ENCODE measurements around the gene SGO2.
A peak's percentile ranks its signal among the peaks of the same experiment; 100 is the strongest.
"Not testable (repeated sequence)": the region's sequence is repeated elsewhere in the genome, so short reads cannot be mapped to it uniquely, and the experiment has no call there.

SGO2 gene

GRCh38 chr2:200525066-200525465, 941 bp upstream of the SGO2 start:
- DNase-seq (ENCODE audit: low spot score) = no peak

- no peak for DNase-seq (ENCODE audit: low spot score)
Measured at GRCh38 chr2:200525551-200525881, 491 bp upstream of the SGO2 start.

- no peak for DNase-seq (ENCODE audit: low spot score)
Measured at GRCh38 chr2:200528228-200528627, 2.2 kb downstream of the SGO2 start.

GRCh38 chr2:200533754-200534153, 7.7 kb downstream of the SGO2 start:
- no peak for DNase-seq (ENCODE audit: low spot score)

- DNase-seq (ENCODE audit: low spot score) = no peak
Measured at GRCh38 chr2:200534572-200534971, 8.6 kb downstream of the SGO2 start.

GRCh38 chr2:200538139-200538538, 12.1 kb downstream of the SGO2 start:
- DNase-seq (ENCODE audit: low spot score) = no peak

GRCh38 chr2:200540793-200541192, 14.8 kb downstream of the SGO2 start:
- no peak for DNase-seq (ENCODE audit: low spot score)

GRCh38 chr2:200566596-200566995, 40.6 kb downstream of the SGO2 start:
- not testable (repeated sequence) for DNase-seq (ENCODE audit: low spot score)

- no peak for DNase-seq (ENCODE audit: low spot score)
Measured at GRCh38 chr2:200567932-200568331, 41.9 kb downstream of the SGO2 start.

- peak; percentile 11 for DNase-seq (ENCODE audit: low spot score)
Measured at GRCh38 chr2:200575957-200576356, 50.0 kb downstream of the SGO2 start.

GRCh38 chr2:200577027-200577426, 51.0 kb downstream of the SGO2 start:
- DNase-seq (ENCODE audit: low spot score) = no peak

GRCh38 chr2:200578778-200579177, 52.8 kb downstream of the SGO2 start:
- peak; percentile 21 for DNase-seq (ENCODE audit: low spot score)

- no peak for DNase-seq (ENCODE audit: low spot score)
Measured at GRCh38 chr2:200584639-200585038, 58.6 kb downstream of the SGO2 start.

- no peak for DNase-seq (ENCODE audit: low spot score)
Measured at GRCh38 chr2:200585340-200585729, 59.3 kb downstream of the SGO2 start.

GRCh38 chr2:200585730-200586643, 60.0 kb downstream of the SGO2 start, which contains the start of gene AOX1:
Gene AOX1 (plus strand): TSS chr2:200586014. CDS start chr2:200586109, 95 bp downstream.
- DNase-seq (ENCODE audit: low spot score) = no peak

- no peak for DNase-seq (ENCODE audit: low spot score)
Measured at GRCh38 chr2:200586644-200586975, 60.6 kb downstream of the SGO2 start.

- no peak for DNase-seq (ENCODE audit: low spot score)
Measured at GRCh38 chr2:200587007-200587616, 61.1 kb downstream of the SGO2 start.

- no peak for DNase-seq (ENCODE audit: low spot score)
Measured at GRCh38 chr2:200588076-200588678, 62.2 kb downstream of the SGO2 start.

GRCh38 chr2:200590090-200590489, 64.1 kb downstream of the SGO2 start:
- DNase-seq (ENCODE audit: low spot score) = no peak

- DNase-seq (ENCODE audit: low spot score) = no peak
Measured at GRCh38 chr2:200591308-200591707, 65.3 kb downstream of the SGO2 start.

GRCh38 chr2:200592406-200593075, 66.5 kb downstream of the SGO2 start:
- no peak for DNase-seq (ENCODE audit: low spot score)

- DNase-seq (ENCODE audit: low spot score) = no peak
Measured at GRCh38 chr2:200593905-200594304, 67.9 kb downstream of the SGO2 start.

GRCh38 chr2:200595913-200596312, 69.9 kb downstream of the SGO2 start:
- DNase-seq (ENCODE audit: low spot score) = no peak
